Measurements from ENCODE around the gene CCDC85B.
"Not testable (repeated sequence)": the region's sequence is repeated elsewhere in the genome, so short reads cannot be mapped to it uniquely, and the experiment has no call there.

CCDC85B gene

DNA sequence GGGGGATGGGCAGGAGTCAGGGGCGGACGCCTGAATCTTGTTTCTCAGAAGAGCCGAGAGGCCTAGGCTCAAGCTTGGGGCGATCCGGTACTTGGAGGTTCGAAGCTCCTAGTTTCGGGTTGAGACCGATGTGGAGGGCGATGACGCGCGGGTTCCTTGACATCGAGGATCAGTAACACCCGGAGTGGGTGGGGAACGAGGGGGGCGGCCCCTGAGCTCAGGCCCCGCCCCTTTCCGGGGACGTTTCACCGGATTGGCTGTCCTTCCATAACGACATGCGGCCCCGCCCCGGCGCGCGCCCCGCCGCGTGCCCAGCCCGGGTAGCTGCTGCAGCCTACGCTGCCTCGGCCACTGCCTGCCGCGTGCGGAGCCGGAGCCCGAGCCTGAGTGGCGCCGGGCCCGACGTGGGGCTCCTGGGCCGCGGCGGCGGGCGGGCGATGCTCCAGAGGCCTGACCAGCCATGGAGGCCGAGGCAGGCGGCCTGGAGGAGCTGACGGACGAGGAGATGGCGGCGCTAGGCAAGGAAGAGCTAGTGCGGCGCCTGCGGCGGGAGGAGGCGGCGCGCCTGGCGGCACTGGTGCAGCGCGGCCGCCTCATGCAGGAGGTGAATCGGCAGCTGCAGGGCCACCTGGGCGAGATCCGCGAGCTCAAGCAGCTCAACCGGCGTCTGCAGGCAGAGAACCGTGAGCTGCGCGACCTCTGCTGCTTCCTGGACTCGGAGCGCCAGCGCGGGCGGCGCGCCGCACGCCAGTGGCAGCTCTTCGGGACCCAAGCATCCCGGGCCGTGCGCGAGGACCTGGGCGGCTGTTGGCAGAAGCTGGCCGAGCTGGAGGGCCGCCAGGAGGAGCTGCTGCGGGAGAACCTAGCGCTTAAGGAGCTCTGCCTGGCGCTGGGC lies at the start of gene CCDC85B:
CCDC85B (plus strand) TSS at position 350 of the 895 bp plus-strand sequence; CDS start at position 461, 111 bp downstream.
- Histone ChIP-seq H3K4me1 (ENCODE audit: control insufficient read depth, insufficient read depth, low read length) (peaks cover 59% of the 10 kb centered on the region), H3K9ac (ENCODE audit: low read length) (peak within 1 kb of the TSS; percentile 99), H3K4me3 (ENCODE audit: low read length) (peak within 1 kb of the TSS; percentile 86), H3K9me3 (ENCODE audit: control insufficient read depth, low read length) (no peaks in the 10 kb centered on the region), H3K27me3 (replicated peaks; ENCODE audit: control insufficient read depth, insufficient read depth, low read length) (no peaks in the 10 kb centered on the region), H3K36me3 (ENCODE audit: control insufficient read depth, insufficient read depth, low read length, severe bottlenecking) (peaks cover 41% of the 10 kb centered on the region)
- DNase-seq (ENCODE audit: low read depth), result peak; percentile 99

DNA sequence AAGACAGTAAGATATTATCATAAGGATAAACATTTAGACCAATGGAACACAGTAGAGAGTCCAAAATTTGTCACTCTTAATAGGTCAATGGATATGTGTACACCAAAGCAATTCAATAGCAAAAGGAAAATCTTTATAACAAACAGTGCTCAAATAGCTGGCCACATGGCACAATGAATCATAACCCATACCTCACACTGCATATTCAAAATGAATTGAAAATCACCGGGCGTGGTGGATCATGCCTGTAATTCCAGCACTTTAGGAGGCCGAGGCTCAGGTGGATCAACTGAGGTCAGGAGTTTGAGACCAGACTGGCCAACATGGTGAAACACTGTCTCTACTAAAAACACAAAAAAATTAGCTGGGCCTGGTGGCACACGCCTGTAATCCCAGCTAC lies 48.3 kb upstream of the CCDC85B start:
- Histone ChIP-seq H3K9me3 (ENCODE audit: control insufficient read depth, low read length) (no peaks in the 10 kb centered on the region), H3K27me3 (replicated peaks; ENCODE audit: control insufficient read depth, insufficient read depth, low read length) (no peaks in the 10 kb centered on the region), H3K4me3 (ENCODE audit: low read length) (no peak overlapping the region), H3K9ac (ENCODE audit: low read length) (no peak overlapping the region), H3K36me3 (ENCODE audit: control insufficient read depth, insufficient read depth, low read length, severe bottlenecking) (no peaks in the 10 kb centered on the region), H3K4me1 (ENCODE audit: control insufficient read depth, insufficient read depth, low read length) (no peaks in the 10 kb centered on the region)
- no peak for DNase-seq (ENCODE audit: low read depth)

DNA sequence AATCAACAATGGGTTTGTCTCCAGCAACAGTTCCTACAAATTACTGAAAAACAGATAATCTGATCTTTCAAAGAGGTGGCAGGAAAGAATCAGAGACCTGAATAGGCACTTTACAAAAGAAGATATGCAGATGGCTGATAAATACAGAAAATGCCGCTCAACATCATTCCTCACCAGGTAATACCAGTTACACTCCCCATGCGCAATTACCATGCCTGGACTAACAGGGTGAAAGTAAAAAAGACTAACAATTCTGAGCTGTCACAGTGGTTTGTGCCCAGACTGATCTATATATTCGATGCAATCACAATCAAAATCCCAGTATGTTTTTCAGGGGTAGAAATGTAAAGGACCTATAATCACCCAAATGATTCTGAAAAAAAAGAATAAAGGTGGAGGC lies 46.7 kb upstream of the CCDC85B start:
- no peaks in the 10 kb centered on the region for H3K27me3 ChIP-seq (replicated peaks; ENCODE audit: control insufficient read depth, insufficient read depth, low read length)
- no peaks in the 10 kb centered on the region for H3K36me3 ChIP-seq (ENCODE audit: control insufficient read depth, insufficient read depth, low read length, severe bottlenecking)
- H3K4me1 ChIP-seq (ENCODE audit: control insufficient read depth, insufficient read depth, low read length), result no peaks in the 10 kb centered on the region
- no peaks in the 10 kb centered on the region for H3K9me3 ChIP-seq (ENCODE audit: control insufficient read depth, low read length)
- no peak overlapping the region for H3K4me3 ChIP-seq (ENCODE audit: low read length)
- no peak for DNase-seq (ENCODE audit: low read depth)
- H3K9ac ChIP-seq (ENCODE audit: low read length), result no peak overlapping the region

DNA sequence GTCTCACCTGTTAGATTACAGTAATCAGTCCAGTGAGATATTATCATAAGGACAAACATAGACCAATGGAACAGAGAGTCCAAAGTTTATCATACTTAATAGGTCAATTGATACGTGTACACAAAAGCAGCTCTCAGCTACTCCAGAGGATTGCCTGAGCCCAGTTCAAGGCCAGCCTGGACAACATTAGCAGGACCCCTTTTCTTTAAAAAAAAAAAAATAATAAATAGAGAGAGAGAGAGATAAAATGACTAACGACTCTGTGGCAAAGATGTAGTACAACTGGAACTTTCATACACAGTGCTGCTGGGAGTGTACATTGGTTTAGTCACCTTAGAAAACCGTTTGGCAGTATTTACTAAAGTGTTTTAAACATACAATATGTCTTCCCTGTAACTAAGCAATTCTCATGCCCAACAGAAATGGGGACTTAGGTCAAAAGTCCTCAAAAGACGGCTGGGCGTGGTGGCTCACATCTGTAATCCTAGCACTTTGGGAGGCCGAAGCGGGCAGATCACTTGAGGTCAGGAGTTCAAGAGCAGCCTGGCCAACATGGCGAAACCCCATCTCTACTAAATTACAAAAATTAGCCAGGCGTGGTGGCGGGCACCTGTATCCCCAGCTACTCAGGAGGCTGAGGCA lies 46.1 kb upstream of the CCDC85B start:
- Histone ChIP-seq H3K27me3 (replicated peaks; ENCODE audit: control insufficient read depth, insufficient read depth, low read length) (no peaks in the 10 kb centered on the region), H3K4me1 (ENCODE audit: control insufficient read depth, insufficient read depth, low read length) (no peaks in the 10 kb centered on the region)

DNA sequence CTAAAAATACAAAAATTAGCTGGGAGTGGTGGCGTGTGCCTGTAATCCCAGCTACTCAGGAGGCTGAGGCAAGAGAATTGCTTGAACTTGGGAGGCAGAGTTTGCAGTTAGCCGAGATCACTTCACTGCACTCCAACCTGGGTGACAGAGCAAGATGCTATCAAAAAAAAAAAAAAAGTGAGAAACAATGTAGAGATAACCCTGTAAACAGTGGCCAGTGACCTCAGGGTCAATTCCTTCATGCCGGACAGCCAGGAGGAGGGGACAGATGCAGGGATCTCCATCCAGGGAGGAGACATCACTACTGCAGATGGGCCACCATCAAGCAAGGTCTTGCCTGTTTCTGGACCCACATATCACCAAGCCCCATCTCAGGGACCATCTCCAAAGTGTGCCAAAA lies 42.7 kb upstream of the CCDC85B start:
- Histone ChIP-seq H3K4me3 (ENCODE audit: low read length) (no peak overlapping the region), H3K9ac (ENCODE audit: low read length) (no peak overlapping the region), H3K9me3 (ENCODE audit: control insufficient read depth, low read length) (no peaks in the 10 kb centered on the region), H3K36me3 (ENCODE audit: control insufficient read depth, insufficient read depth, low read length, severe bottlenecking) (peaks cover 18% of the 10 kb centered on the region), H3K27me3 (replicated peaks; ENCODE audit: control insufficient read depth, insufficient read depth, low read length) (no peaks in the 10 kb centered on the region), H3K4me1 (ENCODE audit: control insufficient read depth, insufficient read depth, low read length) (no peaks in the 10 kb centered on the region)
- no peak for DNase-seq (ENCODE audit: low read depth)

More for the DNA sequence above, 46.1 kb upstream of the CCDC85B start:
- Histone ChIP-seq H3K36me3 (ENCODE audit: control insufficient read depth, insufficient read depth, low read length, severe bottlenecking) (no peaks in the 10 kb centered on the region), H3K9me3 (ENCODE audit: control insufficient read depth, low read length) (no peaks in the 10 kb centered on the region), H3K9ac (ENCODE audit: low read length) (no peak overlapping the region), H3K4me3 (ENCODE audit: low read length) (no peak overlapping the region)
- no peak for DNase-seq (ENCODE audit: low read depth)

DNA sequence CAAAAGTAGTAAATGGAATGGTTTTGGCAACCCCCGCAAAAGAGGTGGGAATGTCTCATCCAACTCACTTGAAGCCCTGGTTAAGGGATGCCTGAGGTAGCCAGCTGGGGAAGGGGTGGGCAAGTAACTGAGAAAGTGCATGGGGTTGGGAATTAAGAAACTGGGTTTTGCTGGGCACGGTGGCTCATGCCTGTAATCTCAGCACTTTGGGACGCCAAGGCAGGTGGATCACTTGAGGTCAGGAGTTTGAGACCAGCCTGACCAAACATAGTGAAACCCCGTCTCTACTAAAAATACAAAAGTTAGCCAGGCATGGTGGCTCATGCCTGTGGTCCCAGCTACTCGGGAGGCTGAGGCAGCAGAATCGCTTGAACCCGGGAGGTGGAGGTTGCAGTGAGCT lies 41.8 kb upstream of the CCDC85B start:
- DNase-seq (ENCODE audit: low read depth); H3K9me3 ChIP-seq (ENCODE audit: control insufficient read depth, low read length); H3K27me3 ChIP-seq (replicated peaks; ENCODE audit: control insufficient read depth, insufficient read depth, low read length); H3K4me3 ChIP-seq (ENCODE audit: low read length); H3K4me1 ChIP-seq (ENCODE audit: control insufficient read depth, insufficient read depth, low read length); H3K9ac ChIP-seq (ENCODE audit: low read length): not testable (repeated sequence)
- peaks cover 27% of the 10 kb centered on the region for H3K36me3 ChIP-seq (ENCODE audit: control insufficient read depth, insufficient read depth, low read length, severe bottlenecking)

DNA sequence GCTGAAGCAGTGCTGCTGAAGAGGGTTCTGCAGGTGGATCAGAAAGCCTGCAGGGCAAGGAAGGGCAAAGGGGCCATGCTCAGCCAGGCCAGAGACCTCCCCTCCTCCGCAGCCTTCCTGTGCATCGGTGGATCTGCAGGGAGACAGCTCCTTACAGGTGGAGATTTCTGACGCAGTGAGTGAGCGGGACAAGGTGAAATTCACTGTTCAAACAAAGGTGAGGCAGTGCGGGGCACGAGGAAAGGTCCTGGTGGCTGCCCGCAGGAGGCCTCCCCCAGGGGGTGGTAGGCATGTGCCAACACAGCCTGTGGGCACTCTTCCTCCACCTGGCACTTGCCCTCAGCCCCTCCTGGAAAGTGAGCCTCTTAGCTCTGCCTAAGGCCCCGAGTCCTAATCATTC lies 41.1 kb upstream of the CCDC85B start:
- DNase-seq (ENCODE audit: low read depth), result no peak
- Histone ChIP-seq H3K9ac (ENCODE audit: low read length) (no peak overlapping the region), H3K4me1 (ENCODE audit: control insufficient read depth, insufficient read depth, low read length) (peaks cover 3% of the 10 kb centered on the region), H3K36me3 (ENCODE audit: control insufficient read depth, insufficient read depth, low read length, severe bottlenecking) (peaks cover 34% of the 10 kb centered on the region), H3K4me3 (ENCODE audit: low read length) (no peak overlapping the region), H3K9me3 (ENCODE audit: control insufficient read depth, low read length) (no peaks in the 10 kb centered on the region), H3K27me3 (replicated peaks; ENCODE audit: control insufficient read depth, insufficient read depth, low read length) (no peaks in the 10 kb centered on the region)

DNA sequence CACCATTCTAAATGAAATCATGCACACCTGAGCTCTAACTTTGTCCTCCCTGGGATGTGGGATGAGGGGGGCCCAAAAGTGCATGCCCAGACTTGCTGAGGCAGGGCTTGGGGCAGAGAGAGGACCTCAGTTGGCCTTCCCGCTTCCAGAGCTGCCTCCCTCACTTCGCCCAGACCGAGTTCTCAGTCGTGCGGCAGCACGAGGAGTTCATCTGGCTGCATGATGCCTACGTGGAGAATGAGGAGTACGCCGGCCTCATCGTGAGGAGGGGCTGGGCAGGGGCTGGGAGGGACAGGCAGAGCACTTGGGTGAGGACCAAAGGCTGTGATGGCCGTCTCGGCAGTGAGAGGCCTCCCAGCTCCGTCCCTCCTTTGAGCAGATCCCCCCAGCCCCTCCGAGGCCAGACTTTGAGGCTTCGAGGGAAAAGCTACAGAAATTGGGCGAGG lies 40.7 kb upstream of the CCDC85B start:
- no peak for DNase-seq (ENCODE audit: low read depth)
- peaks cover 38% of the 10 kb centered on the region for H3K36me3 ChIP-seq (ENCODE audit: control insufficient read depth, insufficient read depth, low read length, severe bottlenecking)
- no peak overlapping the region for H3K9ac ChIP-seq (ENCODE audit: low read length)
- H3K4me1 ChIP-seq (ENCODE audit: control insufficient read depth, insufficient read depth, low read length), result peaks cover 5% of the 10 kb centered on the region
- no peak overlapping the region for H3K4me3 ChIP-seq (ENCODE audit: low read length)
- no peaks in the 10 kb centered on the region for H3K27me3 ChIP-seq (replicated peaks; ENCODE audit: control insufficient read depth, insufficient read depth, low read length)
- H3K9me3 ChIP-seq (ENCODE audit: control insufficient read depth, low read length), result no peaks in the 10 kb centered on the region

DNA sequence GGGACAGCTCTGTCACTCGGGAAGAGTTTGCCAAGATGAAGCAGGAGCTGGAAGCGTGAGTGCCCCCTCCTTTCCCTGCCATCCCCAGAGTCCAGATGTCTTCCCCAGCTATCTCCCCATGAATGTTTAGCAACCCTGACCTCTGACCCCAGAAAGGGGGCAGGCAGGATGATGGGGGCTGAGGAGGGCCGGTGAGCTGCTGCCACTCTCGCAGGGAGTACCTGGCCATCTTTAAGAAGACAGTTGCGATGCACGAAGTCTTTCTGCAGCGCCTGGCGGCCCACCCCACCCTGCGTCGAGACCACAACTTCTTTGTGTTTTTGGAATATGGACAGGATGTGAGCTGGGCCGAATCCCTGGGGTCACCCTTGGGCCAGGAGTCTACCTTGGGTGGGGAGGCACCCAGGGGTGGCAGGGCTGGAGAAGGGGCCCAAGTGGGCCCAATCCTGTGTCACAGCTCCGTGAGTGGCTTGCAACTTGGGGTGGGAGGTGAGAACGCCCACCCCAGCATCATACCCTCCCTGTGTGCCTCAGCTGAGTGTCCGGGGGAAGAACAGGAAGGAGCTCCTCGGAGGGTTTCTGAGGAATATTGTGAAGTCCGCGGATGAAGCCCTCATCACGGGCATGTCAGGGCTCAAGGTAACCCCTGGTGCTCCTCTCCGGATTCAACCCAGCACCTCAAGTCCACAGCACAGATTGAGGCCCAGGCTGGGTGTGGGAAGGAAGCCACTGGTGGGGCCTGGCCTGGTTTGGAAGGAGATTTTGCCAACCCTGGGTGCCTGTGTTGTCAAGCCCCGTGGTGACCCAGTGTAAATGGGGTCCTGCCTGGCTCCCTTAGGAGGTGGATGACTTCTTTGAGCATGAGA lies 40.0 kb upstream of the CCDC85B start:
- H3K4me3 ChIP-seq (ENCODE audit: low read length), result no peak overlapping the region
- H3K27me3 ChIP-seq (replicated peaks; ENCODE audit: control insufficient read depth, insufficient read depth, low read length), result no peaks in the 10 kb centered on the region
- no peak for DNase-seq (ENCODE audit: low read depth)

DNA sequence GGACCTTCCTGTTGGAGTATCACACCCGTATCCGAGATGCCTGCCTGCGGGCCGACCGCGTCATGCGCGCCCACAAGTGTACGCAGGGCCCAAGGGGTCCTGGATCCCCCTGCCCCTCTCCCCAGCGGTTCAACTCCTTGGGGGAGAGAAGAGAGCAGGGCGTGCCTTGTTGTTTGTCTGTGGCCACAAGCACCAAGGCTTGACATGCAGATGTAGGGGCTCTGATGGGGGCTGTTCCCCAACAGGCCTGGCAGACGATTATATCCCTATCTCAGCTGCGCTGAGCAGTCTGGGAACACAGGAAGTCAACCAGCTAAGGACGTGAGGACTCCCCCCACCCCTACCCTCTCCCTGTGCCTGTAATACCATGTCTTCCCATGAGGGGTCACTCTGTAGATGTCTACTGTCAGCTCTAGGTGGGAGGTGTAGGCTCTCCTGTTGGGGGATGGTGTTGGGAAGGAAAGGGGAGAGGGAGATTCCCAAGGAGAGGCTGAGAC lies 39.3 kb upstream of the CCDC85B start:
- no peak for DNase-seq (ENCODE audit: low read depth)
- no peak overlapping the region for H3K4me3 ChIP-seq (ENCODE audit: low read length)
- H3K9me3 ChIP-seq (ENCODE audit: control insufficient read depth, low read length), result no peaks in the 10 kb centered on the region
- H3K4me1 ChIP-seq (ENCODE audit: control insufficient read depth, insufficient read depth, low read length), result peaks cover 14% of the 10 kb centered on the region
- H3K27me3 ChIP-seq (replicated peaks; ENCODE audit: control insufficient read depth, insufficient read depth, low read length), result no peaks in the 10 kb centered on the region
- peaks cover 51% of the 10 kb centered on the region for H3K36me3 ChIP-seq (ENCODE audit: control insufficient read depth, insufficient read depth, low read length, severe bottlenecking)
- no peak overlapping the region for H3K9ac ChIP-seq (ENCODE audit: low read length)

More for the DNA sequence above, 40.0 kb upstream of the CCDC85B start:
- Histone ChIP-seq H3K4me1 (ENCODE audit: control insufficient read depth, insufficient read depth, low read length) (peaks cover 7% of the 10 kb centered on the region), H3K9me3 (ENCODE audit: control insufficient read depth, low read length) (no peaks in the 10 kb centered on the region), H3K9ac (ENCODE audit: low read length) (no peak overlapping the region), H3K36me3 (ENCODE audit: control insufficient read depth, insufficient read depth, low read length, severe bottlenecking) (peaks cover 45% of the 10 kb centered on the region)
